Upper lobe of right lung (tissue), 1 donor: Measurements from ENCODE around the gene RAB3D. TPM values are rescaled to one million over a fixed set of nuclear protein-coding genes. Genes with fewer than 3 reads are reported as not detected.
A peak's percentile ranks its signal among the peaks of the same experiment; 100 is the strongest.
"Not testable (repeated sequence)": the region's sequence is repeated elsewhere in the genome, so short reads cannot be mapped to it uniquely, and the experiment has no call there.

Experiments used
- ATAC-seq: fragments of 200-7000 bp; cut with Tn5 transposase; one replicate; pipeline ENCODE4 v1.9.1; 2020; ENCODE audit warnings: mild to moderate bottlenecking, moderate library complexity
- DNase-seq: peaks from one replicate; pipeline ENCODE4 v3.0.0-alpha.2; 2020
- H3K27ac ChIP-seq: fragments of 200-600 bp; one replicate; pipeline ENCODE4 v1.8.0; 2022
- H3K27me3 ChIP-seq: fragments of 200-600 bp; one replicate; pipeline ENCODE4 v1.8.0; 2022; ENCODE audit warnings: mild to moderate bottlenecking
- H3K36me3 ChIP-seq: fragments of 200-600 bp; one replicate; pipeline ENCODE4 v1.8.0; 2022
- H3K4me1 ChIP-seq: fragments of 200-600 bp; one replicate; pipeline ENCODE4 v1.8.0; 2022
- H3K4me3 ChIP-seq: fragments of 200-600 bp; one replicate; pipeline ENCODE4 v1.8.0; 2022; ENCODE audit warnings: mild to moderate bottlenecking
- H3K9me3 ChIP-seq: fragments of 200-600 bp; one replicate; pipeline ENCODE4 v1.8.0; 2022
- CTCF ChIP-seq: fragments of 200-600 bp; IDR thresholded peaks from one replicate; pipeline ENCODE4 v1.8.0; 2022; ENCODE audit warnings: antibody characterized with exemption
- intact Hi-C: fragments of 100-400 bp; cut with DNase I; formaldehyde crosslinking; loops from one replicate; pipeline ENCODE4 v1.11.0; 2022
- total RNA-seq: library from RNA; stranded (reverse); fragmentation: NEBNext Ultra II Directional; extraction: Animal tissue kit (Norgen Biotek cat#: 25700); gene quantifications from one replicate; pipeline ENCODE4 v1.2.1, GENCODE V29; 2021
- donor health status: DM: no; HTN: yes; CAD: no; lungs with severe emphysema.

The RAB3D gene
- total RNA-seq, 1 donor from 2014 or later = 52.7 TPM

- intact Hi-C loops = no loop called here
- peak within 1 kb of the TSS; percentile 2 for H3K27ac ChIP-seq
- H3K36me3 ChIP-seq = no peaks in the 10 kb centered on the region
- peak within 1 kb of the TSS; percentile 64 for H3K4me3 ChIP-seq
- peak; percentile 96 for DNase-seq
- no peak for TF ChIP-seq CTCF
- peak; percentile 96 for ATAC-seq
- no peaks in the 10 kb centered on the region for H3K4me1 ChIP-seq
- no peaks in the 10 kb centered on the region for H3K9me3 ChIP-seq
- H3K27me3 ChIP-seq = no peaks in the 10 kb centered on the region
Observed at GRCh38 chr19:11355160-11356073, 16.0 kb upstream of the RAB3D start, which contains the start of gene PLPPR2. Gene PLPPR2, plus strand, starts transcription at chr19:11355432. Its CDS starts 2,242 bp downstream, at chr19:11357674.

- DNase-seq, H3K27ac ChIP-seq, H3K4me1 ChIP-seq, H3K27me3 ChIP-seq, H3K9me3 ChIP-seq, H3K36me3 ChIP-seq, intact Hi-C loops, H3K4me3 ChIP-seq, ATAC-seq: not testable (repeated sequence)
Observed at GRCh38 chr19:11354102-11354501, 14.6 kb upstream of the RAB3D start.

DNA sequence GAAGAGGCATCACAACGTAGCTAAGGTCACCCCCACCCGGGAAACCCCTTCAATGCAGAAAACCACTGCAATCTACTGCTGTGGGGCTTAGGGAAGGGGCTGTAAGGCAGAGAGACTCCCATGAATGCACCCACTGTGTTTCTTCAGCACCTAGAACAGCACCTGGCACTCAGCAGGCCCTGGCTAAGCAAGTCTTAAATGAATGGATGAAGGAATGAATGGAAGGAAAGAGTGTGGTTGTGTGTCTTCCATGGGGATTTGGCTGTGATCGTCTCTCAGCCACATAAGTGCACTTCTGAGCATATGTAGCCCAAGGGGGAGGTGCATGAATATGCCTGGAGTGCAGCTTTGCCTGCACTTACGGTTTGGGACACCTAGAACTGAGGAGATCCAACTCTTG lies 9.7 kb upstream of the RAB3D start:
- no peak overlapping the region for H3K4me3 ChIP-seq
- no peaks in the 10 kb centered on the region for H3K27me3 ChIP-seq
- peaks cover 15% of the 10 kb centered on the region for H3K4me1 ChIP-seq
- no peak overlapping the region for H3K27ac ChIP-seq
- DNase-seq (no peak), ATAC-seq (no peak)
- no peaks in the 10 kb centered on the region for H3K9me3 ChIP-seq
- no peak for TF ChIP-seq CTCF
- intact Hi-C loops = no loop called here
- H3K36me3 ChIP-seq = no peaks in the 10 kb centered on the region

DNA sequence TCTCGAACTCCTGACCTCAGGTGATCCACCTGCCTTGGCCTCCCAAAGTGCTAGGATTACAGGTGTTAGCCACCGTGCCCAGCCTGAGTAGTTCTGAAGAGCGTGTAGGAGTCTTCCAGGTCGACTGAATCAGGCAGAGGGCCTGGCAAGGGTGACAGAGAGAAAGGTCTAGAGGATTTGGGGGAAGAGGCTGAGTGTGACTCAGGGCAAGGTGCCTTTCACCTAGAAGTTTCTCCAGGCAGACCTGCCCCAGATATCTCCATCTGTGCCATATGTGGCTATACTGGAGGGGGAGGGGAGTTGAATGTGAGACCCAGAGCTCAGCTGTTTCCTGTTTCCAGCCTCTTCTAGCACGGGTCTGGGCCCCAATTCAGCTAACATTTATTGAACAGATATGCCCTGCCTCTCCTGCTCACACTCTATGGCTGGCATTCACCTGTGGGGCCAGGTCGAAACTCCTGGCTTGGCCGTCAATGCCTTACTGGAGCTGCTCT lies 8.1 kb upstream of the RAB3D start:
- no peaks in the 10 kb centered on the region for H3K27me3 ChIP-seq
- no peak overlapping the region for H3K4me3 ChIP-seq
- H3K27ac ChIP-seq = no peak overlapping the region
- DNase-seq (no peak), ATAC-seq (no peak)
- peaks cover 1% of the 10 kb centered on the region for H3K36me3 ChIP-seq
- intact Hi-C loops = no loop called here
- peaks cover 18% of the 10 kb centered on the region for H3K4me1 ChIP-seq
- no peak for TF ChIP-seq CTCF
- H3K9me3 ChIP-seq = no peaks in the 10 kb centered on the region

DNA sequence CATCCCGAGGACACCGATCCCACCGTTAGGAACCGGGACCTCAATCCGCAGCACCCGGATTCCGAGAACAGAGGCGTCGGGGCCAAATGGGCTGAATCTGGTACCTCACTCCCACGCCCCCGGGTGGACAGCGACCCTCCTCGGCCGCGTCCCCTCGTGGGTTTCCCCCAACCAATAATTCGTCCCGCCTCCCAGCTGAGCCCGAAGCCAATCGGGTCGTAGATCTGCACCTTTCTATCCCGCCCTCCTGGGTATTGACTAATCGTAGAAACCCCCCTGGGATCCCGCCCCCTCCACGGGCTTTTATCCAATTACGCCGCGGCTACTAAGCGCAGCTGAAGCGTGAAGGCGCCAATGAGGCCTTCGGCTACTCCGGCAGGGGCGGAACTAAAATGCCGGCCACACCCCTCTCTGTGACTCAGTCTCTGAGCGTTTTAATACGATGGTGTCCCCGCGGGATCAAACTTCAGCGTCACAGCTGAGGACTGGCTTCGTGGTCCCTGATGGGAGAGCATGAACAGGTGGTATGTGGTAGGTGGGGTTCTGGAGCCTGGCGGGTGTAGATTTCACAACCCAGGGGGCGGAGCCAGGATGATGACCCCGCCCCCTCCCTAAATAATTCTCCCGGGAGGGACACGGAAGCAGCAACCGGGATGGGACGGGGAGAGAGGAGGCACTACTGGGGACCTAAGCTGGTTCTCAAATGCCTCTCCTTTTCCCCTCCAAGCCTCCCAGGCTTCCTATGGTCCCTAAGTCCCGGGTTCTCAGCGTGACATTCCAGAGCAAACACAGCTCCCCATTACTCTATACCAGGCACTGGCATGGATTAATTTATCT lies 6.9 kb upstream of the RAB3D start, which contains the start of the genes CCDC159 and TMEM205:
CCDC159 (plus strand) TSS at position 416 of the 837 bp plus-strand sequence; CDS start at position 504, 88 bp downstream.
TMEM205 (minus strand) TSS at position 165 of the 837 bp plus-strand sequence. CDS start 649 bp downstream, outside the sequence.
- Histone ChIP-seq H3K27ac (peak within 1 kb of the TSS; percentile 82), H3K4me1 (peaks cover 18% of the 10 kb centered on the region), H3K9me3 (no peaks in the 10 kb centered on the region), H3K27me3 (no peaks in the 10 kb centered on the region), H3K4me3 (peak within 1 kb of the TSS; percentile 78), H3K36me3 (peaks cover 5% of the 10 kb centered on the region)
- DNase-seq (peak; percentile 98), ATAC-seq (peak; percentile 97)
- intact Hi-C loops = no loop called here
- TF ChIP-seq CTCF = no peak
